Suppressor macrophage treated with lipopolysaccharide for 4 hours (primary cell): ENCODE results near the gene C1QC.

ENCODE experiments used
- DNase-seq: peaks from one replicate; pipeline ENCODE4 v3.0.0-alpha.2; 2020

The C1QC gene

DNA sequence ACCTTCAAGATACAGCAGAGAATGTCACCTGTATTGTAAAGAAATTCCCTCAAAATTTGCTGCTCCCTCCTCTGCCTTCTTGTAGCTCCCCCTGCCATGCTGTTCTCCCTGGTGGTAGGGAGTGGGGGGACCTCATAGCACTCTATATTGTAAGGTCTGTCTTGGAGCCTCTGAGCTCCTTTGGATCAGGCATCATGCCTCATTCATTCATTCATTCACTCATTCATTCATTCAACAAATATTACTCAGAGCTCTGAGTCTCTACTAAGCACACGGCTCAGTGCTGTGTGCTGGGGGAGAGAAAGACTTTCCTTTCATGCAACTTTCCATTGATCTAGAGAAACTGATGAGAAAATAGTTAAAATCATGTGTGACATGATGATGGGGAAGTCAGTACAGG, 40.1 kb downstream of the C1QC start:
- DNase-seq: no peak

DNA sequence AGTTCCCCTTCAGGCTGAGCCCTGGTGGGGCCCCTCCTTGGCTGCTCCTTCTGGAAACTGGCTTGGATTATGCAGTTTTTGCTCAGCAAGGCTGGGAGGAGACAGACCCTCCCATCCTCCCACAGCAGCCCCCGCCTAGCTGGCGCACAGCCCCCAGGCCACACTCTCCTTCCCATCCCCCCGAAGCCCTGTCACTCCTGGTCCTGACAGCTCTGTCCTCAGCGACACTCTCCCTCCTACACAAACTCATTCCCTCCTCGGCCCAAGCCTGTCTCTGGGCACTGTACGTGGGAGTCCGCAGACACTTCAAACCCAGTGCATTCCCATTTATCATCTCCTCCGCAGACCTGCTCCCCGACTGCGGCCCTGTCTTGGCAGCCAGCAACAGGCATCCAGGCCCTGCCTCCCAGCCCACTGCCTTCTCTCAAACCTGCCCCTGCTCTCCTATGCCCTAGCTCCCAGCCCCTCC, 42.2 kb downstream of the C1QC start:
- no peak for DNase-seq

DNA sequence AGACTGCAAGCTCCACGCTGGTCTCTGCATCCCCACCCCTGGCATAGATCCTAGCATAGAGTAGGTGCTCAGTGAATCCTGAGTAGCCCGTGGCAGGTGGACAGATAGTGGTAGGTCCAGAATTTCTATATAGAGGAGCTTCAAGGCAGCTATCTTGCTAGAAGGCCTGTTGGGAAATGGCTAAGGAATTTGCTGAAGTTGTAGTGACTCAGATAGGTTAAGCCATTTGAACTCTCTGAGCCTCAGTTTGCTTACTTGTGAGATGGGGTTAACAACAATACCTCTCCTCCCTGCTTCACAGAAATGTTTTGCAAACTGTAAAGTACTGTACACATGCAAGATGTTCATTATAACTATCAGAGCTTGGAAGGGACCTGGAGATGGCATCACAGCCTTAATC, 43.8 kb downstream of the C1QC start:
- no peak for DNase-seq

DNA sequence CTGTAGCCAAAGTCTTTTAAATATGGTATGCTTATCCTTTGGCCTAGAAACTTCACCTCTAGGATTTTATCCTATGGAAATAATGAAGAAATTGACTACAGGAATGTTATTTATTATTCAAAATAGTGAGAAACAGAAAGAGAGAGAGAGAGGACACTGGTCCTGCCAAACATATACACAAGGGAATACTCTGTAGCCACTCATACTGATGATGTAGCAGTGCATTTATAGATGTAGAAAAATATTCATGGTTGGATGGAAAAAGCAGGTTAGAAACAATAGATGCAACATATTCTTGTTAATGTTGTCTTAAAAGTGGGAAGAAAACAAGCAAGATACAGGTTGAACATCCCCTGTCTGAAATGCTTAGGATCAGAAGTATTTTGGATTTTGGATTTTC, 45.0 kb downstream of the C1QC start:
- DNase-seq: no peak

GRCh38 chr1:22689505-22689904, 46.1 kb downstream of the C1QC start:
- DNase-seq: no peak

- no peak for DNase-seq
Observed at GRCh38 chr1:22691031-22691753, 47.8 kb downstream of the C1QC start.

GRCh38 chr1:22694172-22694571, 50.7 kb downstream of the C1QC start:
- DNase-seq: no peak

GRCh38 chr1:22696610-22697009, 53.2 kb downstream of the C1QC start:
- no peak for DNase-seq
